Measurements from ENCODE around the gene PSMD9.

PSMD9 gene

DNA sequence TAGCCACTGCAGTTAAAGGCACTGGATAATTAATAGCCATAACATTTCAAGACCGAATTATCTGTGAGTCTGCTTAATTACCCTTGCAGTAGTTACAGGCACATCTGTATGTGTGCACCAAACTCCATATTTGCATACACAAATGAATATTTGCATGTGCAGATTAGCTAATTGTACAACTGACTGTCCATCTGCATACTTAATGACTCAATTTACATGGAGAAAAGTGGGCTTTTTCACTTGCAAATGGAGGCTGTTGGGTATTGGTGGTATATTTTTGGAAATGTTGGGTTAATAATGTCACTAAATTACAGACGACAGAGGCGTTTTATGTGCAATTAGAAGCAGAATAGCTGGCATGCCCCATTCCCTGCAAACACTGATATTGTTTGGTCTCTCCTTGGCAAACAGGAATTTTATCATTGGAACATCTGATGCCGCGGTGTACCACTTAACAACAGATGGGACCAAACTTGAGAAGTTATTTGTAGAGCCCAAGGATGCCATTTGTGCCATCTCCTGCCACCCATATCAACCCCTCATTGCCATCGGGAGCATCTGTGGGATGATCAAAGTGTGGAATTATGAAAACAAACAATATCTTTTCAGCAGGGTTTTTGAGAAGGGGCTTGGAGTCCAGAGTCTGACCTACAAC is 69.4 kb downstream of the PSMD9 start:
- no peak for DNase-seq

DNA sequence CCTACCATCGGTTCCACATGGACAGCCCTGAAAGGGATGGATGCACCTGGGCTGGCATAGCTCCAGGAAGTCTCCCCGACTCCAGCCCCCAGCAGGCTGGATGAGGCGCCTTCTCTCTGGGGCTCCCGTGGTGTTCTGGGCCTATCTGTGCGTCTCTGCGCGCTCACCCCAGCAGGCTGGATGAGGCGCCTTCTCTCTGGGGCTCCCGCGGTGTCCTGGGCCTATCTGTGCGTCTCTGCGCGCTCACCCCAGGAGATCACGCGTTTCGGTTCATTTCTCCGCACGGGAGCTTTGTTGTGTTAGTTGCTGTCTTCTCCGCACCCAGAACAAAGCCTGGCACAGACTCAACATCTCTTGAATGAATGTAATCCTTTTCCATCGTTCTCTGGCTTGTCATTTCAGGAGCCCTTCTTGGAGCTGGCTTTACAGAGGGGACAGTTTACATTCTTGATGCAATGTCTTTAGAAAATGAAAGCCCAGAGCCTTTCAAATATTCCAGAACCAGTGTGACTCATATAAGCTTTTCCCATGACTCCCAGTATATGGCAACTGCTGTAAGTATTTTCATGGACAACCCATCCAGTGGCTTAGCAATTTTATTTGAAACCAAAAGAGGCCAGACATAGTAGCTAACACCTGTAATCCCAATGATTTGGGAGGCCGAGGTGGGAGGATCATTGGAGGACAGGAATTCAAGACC is 70.1 kb downstream of the PSMD9 start:
- DNase-seq = no peak

DNA sequence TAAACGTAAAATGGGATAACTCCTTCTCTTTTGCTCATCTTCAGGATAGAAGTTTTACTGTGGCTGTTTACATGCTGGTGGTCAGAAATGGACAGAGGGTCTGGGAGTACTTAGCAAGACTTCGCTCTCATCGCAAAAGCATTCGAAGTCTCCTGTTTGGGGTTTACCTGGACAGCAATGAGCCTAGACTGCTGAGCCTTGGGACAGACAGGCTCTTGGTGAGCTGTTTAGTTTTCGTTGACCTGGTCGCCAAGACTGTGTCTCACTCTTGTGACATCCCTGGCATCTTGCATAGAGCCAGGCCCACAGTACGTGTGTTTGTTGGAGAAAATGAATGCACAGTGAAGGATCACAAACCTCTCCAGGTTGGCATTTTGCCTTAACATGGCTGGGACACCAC is 72.0 kb downstream of the PSMD9 start:
- DNase-seq = no peak

DNA sequence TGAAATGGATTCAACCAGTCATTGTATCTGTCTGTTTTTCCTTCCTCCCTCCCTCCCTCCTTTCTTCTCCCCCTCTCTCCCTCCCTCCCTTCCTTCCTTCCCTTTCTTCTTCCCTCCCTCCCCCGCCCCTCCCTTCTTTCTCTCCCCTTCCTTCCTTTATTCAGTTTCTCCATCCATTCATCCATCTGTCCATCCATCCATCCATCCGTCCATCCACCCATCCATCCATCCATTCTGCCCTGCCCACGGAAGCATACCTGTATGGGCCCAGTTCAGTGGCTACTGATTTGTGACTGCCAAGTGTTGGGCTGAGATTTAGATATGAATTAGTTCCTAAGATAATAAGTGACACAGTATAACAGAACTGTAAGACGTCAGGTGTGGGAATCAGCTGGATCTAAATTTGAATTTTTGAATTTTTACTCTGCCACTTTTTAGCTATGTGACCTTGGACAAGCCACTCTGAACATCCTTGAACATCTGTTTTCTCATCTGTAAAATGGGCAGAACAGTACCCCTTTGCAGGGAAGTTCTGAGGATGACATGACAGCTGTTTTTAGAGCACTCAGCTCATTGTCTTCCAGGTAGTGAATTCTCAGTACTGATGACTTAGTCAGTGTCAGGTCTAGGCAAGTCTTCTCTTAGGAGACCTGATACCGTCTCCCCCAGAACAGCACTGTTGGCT is 72.7 kb downstream of the PSMD9 start:
- DNase-seq = no peak

DNA sequence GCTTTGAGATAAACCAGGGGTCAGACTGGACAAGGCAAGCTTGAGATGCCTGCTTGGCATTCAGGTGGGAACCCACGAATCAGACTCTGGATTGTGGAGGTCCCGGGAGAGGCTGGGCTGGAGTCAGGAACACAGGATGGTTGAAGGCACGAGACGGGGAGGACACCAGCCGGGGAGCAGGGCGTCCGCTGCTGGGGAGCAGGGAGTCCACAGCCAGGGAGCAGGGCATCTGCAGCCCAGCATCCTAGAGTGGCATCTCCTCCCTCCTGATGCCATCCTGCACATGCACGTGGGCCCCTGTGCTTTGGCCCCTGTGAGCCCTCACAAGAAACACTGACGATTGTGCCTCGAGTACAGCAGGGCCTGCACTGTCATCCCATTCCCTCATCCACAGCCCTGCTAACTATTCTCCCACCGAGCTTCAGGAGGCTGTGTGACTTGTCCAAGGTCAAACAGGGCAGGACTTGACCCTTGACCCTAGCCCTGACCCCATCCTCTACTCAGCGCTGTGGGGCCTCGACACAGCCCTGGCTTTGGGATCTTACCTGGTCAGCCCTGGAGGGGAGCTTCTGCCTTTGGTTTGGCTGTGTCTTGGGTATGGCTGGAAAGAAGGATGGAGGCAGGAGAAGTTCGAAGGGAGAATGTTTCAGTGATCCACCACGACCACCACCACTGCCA is 74.9 kb downstream of the PSMD9 start:
- DNase-seq = no peak

DNA sequence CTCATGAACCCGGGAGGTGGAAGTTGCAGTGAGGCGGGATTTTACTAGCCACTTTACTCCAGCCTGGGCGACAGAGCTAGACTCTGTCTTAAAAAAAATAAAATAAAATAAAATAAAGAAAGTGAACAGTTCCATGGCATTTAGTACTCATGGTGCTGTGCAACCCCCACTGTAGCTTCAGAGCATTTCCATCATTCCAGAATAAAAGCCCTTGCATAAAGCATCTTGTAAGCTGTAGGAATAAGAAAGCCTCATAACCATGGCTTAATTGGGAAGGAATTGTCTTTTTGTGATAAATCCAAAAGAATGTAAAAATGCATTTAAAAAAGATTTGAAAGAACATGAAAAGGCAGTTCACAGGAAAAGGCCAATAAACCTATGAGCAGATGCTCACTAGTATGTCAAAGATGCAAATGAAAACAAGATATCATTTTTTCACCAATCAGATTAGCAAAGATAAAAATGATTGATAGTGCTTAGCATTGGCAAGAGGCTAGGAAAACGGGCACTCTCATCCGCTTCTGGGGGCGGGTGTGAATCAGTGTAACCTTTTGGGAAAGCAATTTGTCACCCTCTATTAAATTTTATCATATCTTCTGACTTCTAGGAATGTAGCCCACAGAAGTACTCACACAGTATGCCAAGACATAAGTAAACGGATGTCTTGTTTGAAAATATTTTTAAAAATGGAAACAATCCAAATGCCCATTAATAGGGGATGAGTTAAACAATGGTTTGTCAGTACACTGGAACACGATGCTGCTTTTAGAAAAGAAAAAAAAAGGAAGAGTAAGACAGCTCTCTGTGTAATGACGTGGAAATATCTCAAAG is 76.4 kb downstream of the PSMD9 start:
- DNase-seq = no peak

DNA sequence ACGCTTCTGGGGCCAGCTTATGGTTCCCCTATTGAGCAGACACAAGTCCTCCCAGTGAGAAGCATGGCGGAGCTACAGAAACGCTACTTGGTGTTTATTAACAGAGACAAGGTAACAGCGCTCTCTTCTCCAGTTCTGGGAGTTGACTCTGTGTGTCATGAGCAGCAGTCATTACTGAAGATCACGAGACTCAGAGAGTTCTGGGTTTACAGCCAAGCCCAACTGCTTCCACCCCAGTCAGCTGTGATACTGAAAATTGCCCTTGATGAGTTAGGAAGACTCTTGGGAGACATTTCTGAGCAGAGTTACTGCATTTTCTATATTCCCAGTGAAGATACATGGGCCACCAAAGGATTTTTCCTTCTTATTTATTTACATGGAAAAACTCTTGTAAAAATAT is 78.4 kb downstream of the PSMD9 start:
- no peak for DNase-seq
